HepG2 (cell line): ENCODE data around the gene SLC22A23. TPM values are rescaled to one million over a fixed set of nuclear protein-coding genes. Genes with fewer than 3 reads are reported as not detected.

Experiments
- GABPB1 ChIP-seq: IDR thresholded peaks from 2 replicates; pipeline ENCODE4 v1.6.1; 2016; ENCODE audit warnings: mild to moderate bottlenecking, missing genetic modification reagents, moderate library complexity, missing compliant biosample characterization
- PCBP1 ChIP-seq: fragments of 200-400 bp; formaldehyde crosslinking; IDR thresholded peaks from 2 replicates; pipeline ENCODE4 v1.6.1; 2017; ENCODE audit warnings: mild to moderate bottlenecking, low read depth, low read length, borderline replicate concordance
- POLR2A ChIP-seq, 2 experiments: IDR thresholded peaks; 2 replicates each; pipeline ENCODE4 v1.6.1; 2011; ENCODE audit warnings: low read depth in 2 of 2, low read length in 2 of 2, mild to moderate bottlenecking in 1 of 2, moderate library complexity in 1 of 2; ENCODE audit not compliant: insufficient read depth in 1 of 2
- POLR2AphosphoS2 ChIP-seq: IDR thresholded peaks from 2 replicates; pipeline ENCODE4 v1.6.1; 2011; ENCODE audit warnings: low read depth, low read length, improper control_type of control experiment
- SAFB2 ChIP-seq: sonication (generic); formaldehyde crosslinking; IDR thresholded peaks from 2 replicates; pipeline ENCODE4 v1.5.1; 2020; ENCODE audit warnings: missing genetic modification reagents, low read depth, mild to moderate bottlenecking, borderline replicate concordance
- SIN3B ChIP-seq: fragments of 150-350 bp; IDR thresholded peaks from 2 replicates; pipeline ENCODE4 v1.6.1; 2014; ENCODE audit warnings: low read length
- SOX13 ChIP-seq, 3 experiments: fragments of 450-650 bp in 1 of 3; sonication (generic) in 1 of 3; formaldehyde crosslinking in 1 of 3; IDR thresholded peaks in 2 of 3; conservative IDR thresholded peaks in 1 of 3; 2 replicates each; pipeline versions ENCODE4 v1.5.0 to v1.6.1; 2016 to 2020; ENCODE audit warnings: antibody characterized with exemption in 1 of 3, mild to moderate bottlenecking in 1 of 3, missing compliant biosample characterization in 1 of 3, missing genetic modification reagents in 1 of 3, moderate library complexity in 1 of 3
- ZNF263 ChIP-seq: sonication (generic); formaldehyde crosslinking; IDR thresholded peaks from 2 replicates; pipeline ENCODE4 v1.4.0; 2020; ENCODE audit warnings: missing genetic modification reagents
- ZNF333 ChIP-seq: sonication (generic); formaldehyde crosslinking; IDR thresholded peaks from 2 replicates; pipeline ENCODE4 v1.4.0; 2020; ENCODE audit warnings: mild to moderate bottlenecking, missing genetic modification reagents, borderline replicate concordance
- ZNF615 ChIP-seq: sonication (generic); formaldehyde crosslinking; IDR thresholded peaks from 2 replicates; pipeline ENCODE4 v1.5.0; 2020; ENCODE audit warnings: mild to moderate bottlenecking, missing genetic modification reagents, borderline replicate concordance
- polyA plus RNA-seq, 8 experiments: library from polyadenylated mRNA; depleted of rRNA in 3 of 8; stranded (reverse) in 7 of 8; unstranded in 1 of 8; fragments of >200 nt; fragmentation: Illumina TruSeq in 4 of 8; extraction: Trizol in 4 of 8; gene quantifications; 2 replicates each; pipeline versions ENCODE4 v1.2.1 to v1.2.3, GENCODE V29; 2011 to 2016; ENCODE audit warnings: low read depth in 4 of 8, missing spikeins in 1 of 8, mixed read lengths in 1 of 8; ENCODE audit not compliant: insufficient read depth in 1 of 8
- total RNA-seq, 5 experiments: library from RNA; depleted of rRNA; stranded (reverse); fragments of >200 nt; fragmentation: Illumina TruSeq; extraction: Trizol; gene quantifications; 2 replicates each; pipeline ENCODE4 v1.2.3, GENCODE V29; 2016; ENCODE audit warnings: low read depth in 1 of 5
- TF ChIP-seq, protein P1 (sequence below): sonication (generic); formaldehyde crosslinking; IDR thresholded peaks from 2 replicates; pipeline ENCODE4 v1.4.0; 2020; ENCODE audit warnings: missing genetic modification reagents, borderline replicate concordance
- TF ChIP-seq, protein P2 (sequence below): sonication (generic); formaldehyde crosslinking; IDR thresholded peaks from 2 replicates; pipeline ENCODE4 v1.4.0; 2020; ENCODE audit warnings: missing genetic modification reagents
- TF ChIP-seq, protein P3 (sequence below): sonication (generic); formaldehyde crosslinking; IDR thresholded peaks from 2 replicates; pipeline ENCODE4 v1.4.0; 2020; ENCODE audit warnings: missing genetic modification reagents, low read depth, mild to moderate bottlenecking, borderline replicate concordance
- TF ChIP-seq, protein P4 (sequence below): sonication (generic); formaldehyde crosslinking; IDR thresholded peaks from 2 replicates; pipeline ENCODE4 v1.4.0; 2020; ENCODE audit warnings: low read depth, missing genetic modification reagents

The SLC22A23 gene
- total and polyA plus RNA-seq, 2 of the 13 experiments (the other 11 are each of a cell fraction or from before 2014, with no cell fraction given): 11.8 to 17.5 TPM

DNA sequence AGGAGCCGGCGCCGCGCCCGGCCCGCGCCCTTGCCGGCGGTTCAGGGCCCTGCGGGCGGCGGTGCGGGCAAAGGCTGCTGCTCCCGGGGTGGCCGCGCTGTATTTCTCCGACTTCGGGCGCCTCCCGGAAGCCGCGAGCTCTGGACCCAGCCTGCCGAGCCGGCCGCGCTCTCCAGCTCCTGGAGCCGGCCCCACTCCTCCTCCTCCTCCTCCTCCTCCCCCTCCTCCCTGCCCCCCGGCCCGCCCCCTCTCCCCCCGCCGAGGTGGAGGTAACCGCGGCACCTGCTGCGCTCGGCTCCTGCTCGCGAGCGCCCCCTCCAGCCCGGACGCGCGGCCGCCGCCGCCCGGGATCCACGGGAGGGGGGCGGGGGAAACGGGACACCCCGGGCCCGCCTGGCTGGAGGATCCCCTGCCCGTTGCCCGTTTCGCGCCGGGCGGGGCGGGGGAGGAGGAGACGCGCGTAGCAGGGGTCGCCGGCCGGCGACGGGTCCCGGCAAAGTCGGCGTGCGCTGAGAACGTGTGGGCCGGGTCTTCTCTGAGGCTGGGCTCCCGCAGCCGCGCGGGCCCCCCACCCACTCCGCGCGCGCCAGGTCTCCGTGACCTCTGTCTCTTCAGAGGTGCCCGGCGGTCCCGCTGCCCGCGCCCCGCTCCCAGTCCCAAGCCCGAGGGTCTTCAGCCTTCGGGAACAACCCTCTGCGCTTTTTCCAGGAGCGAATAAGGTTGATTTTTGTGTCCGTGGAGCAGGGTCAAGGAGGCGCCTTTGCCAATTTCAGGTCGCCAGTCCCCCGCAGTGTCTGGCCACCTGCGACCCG is at the start of gene SLC22A23 (continued):
- TF ChIP-seq, protein P1, sequence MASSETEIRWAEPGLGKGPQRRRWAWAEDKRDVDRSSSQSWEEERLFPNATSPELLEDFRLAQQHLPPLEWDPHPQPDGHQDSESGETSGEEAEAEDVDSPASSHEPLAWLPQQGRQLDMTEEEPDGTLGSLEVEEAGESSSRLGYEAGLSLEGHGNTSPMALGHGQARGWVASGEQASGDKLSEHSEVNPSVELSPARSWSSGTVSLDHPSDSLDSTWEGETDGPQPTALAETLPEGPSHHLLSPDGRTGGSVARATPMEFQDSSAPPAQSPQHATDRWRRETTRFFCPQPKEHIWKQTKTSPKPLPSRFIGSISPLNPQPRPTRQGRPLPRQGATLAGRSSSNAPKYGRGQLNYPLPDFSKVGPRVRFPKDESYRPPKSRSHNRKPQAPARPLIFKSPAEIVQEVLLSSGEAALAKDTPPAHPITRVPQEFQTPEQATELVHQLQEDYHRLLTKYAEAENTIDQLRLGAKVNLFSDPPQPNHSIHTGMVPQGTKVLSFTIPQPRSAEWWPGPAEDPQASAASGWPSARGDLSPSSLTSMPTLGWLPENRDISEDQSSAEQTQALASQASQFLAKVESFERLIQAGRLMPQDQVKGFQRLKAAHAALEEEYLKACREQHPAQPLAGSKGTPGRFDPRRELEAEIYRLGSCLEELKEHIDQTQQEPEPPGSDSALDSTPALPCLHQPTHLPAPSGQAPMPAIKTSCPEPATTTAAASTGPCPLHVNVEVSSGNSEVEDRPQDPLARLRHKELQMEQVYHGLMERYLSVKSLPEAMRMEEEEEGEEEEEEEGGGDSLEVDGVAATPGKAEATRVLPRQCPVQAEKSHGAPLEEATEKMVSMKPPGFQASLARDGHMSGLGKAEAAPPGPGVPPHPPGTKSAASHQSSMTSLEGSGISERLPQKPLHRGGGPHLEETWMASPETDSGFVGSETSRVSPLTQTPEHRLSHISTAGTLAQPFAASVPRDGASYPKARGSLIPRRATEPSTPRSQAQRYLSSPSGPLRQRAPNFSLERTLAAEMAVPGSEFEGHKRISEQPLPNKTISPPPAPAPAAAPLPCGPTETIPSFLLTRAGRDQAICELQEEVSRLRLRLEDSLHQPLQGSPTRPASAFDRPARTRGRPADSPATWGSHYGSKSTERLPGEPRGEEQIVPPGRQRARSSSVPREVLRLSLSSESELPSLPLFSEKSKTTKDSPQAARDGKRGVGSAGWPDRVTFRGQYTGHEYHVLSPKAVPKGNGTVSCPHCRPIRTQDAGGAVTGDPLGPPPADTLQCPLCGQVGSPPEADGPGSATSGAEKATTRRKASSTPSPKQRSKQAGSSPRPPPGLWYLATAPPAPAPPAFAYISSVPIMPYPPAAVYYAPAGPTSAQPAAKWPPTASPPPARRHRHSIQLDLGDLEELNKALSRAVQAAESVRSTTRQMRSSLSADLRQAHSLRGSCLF (CRISPR knock-in tag): 0 out of 2 replicates have a peak, but pooled peaks have one; percentile 51
- TF ChIP-seq ZNF263 (CRISPR knock-in tag): peak; percentile 98
- TF ChIP-seq ZNF615: no peak
- TF ChIP-seq GABPB1: peak; percentile 70
- peak; percentile 74; the same call in 1 of the 2 replicates for TF ChIP-seq ZNF333 (CRISPR knock-in tag)
- TF ChIP-seq, protein P2, sequence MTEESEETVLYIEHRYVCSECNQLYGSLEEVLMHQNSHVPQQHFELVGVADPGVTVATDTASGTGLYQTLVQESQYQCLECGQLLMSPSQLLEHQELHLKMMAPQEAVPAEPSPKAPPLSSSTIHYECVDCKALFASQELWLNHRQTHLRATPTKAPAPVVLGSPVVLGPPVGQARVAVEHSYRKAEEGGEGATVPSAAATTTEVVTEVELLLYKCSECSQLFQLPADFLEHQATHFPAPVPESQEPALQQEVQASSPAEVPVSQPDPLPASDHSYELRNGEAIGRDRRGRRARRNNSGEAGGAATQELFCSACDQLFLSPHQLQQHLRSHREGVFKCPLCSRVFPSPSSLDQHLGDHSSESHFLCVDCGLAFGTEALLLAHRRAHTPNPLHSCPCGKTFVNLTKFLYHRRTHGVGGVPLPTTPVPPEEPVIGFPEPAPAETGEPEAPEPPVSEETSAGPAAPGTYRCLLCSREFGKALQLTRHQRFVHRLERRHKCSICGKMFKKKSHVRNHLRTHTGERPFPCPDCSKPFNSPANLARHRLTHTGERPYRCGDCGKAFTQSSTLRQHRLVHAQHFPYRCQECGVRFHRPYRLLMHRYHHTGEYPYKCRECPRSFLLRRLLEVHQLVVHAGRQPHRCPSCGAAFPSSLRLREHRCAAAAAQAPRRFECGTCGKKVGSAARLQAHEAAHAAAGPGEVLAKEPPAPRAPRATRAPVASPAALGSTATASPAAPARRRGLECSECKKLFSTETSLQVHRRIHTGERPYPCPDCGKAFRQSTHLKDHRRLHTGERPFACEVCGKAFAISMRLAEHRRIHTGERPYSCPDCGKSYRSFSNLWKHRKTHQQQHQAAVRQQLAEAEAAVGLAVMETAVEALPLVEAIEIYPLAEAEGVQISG: peak; percentile 71; the same call in 1 of the 2 replicates
- TF ChIP-seq PCBP1: 0 out of 2 replicates have a peak, but pooled peaks have one; percentile 83
- TF ChIP-seq SAFB2 (CRISPR knock-in tag): peak; percentile 73; the same call in 1 of the 2 replicates
- TF ChIP-seq SOX13 (IDR thresholded peaks at IDR 0.05): no peak
- peak in 1 of 2 experiments; percentile 52; a peak in 1 of 4 replicates for TF ChIP-seq SOX13 (CRISPR knock-in tag; conservative IDR thresholded peaks at IDR 0.05 in 1 of 2, IDR thresholded peaks at IDR 0.05 in 1 of 2)
- TF ChIP-seq, protein P3, sequence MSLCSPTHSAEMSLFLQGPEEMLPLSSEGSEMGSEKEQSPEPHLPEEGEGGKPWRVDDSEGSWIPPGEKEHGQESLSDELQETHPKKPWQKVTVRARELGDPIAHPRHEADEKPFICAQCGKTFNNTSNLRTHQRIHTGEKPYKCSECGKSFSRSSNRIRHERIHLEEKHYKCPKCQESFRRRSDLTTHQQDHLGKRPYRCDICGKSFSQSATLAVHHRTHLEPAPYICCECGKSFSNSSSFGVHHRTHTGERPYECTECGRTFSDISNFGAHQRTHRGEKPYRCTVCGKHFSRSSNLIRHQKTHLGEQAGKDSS (CRISPR knock-in tag): peak; percentile 66; the same call in 1 of the 2 replicates
- TF ChIP-seq POLR2A (IDR thresholded peaks at IDR 0.05; ENCODE audit: insufficient read depth in 1 of 2, low read depth in 2 of 2, low read length in 2 of 2): peak; percentile 20 to 63; a peak in 3 of 4 replicates
- TF ChIP-seq SIN3B: no peak
- TF ChIP-seq, protein P4, sequence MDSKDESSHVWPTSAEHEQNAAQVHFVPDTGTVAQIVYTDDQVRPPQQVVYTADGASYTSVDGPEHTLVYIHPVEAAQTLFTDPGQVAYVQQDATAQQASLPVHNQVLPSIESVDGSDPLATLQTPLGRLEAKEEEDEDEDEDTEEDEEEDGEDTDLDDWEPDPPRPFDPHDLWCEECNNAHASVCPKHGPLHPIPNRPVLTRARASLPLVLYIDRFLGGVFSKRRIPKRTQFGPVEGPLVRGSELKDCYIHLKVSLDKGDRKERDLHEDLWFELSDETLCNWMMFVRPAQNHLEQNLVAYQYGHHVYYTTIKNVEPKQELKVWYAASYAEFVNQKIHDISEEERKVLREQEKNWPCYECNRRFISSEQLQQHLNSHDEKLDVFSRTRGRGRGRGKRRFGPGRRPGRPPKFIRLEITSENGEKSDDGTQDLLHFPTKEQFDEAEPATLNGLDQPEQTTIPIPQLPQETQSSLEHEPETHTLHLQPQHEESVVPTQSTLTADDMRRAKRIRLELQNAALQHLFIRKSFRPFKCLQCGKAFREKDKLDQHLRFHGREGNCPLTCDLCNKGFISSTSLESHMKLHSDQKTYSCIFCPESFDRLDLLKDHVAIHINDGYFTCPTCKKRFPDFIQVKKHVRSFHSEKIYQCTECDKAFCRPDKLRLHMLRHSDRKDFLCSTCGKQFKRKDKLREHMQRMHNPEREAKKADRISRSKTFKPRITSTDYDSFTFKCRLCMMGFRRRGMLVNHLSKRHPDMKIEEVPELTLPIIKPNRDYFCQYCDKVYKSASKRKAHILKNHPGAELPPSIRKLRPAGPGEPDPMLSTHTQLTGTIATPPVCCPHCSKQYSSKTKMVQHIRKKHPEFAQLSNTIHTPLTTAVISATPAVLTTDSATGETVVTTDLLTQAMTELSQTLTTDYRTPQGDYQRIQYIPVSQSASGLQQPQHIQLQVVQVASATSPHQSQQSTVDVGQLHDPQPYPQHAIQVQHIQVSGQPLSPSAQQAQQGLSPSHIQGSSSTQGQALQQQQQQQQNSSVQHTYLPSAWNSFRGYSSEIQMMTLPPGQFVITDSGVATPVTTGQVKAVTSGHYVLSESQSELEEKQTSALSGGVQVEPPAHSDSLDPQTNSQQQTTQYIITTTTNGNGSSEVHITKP (CRISPR knock-in tag): no peak
- TF ChIP-seq POLR2AphosphoS2: no peak
